Esophagus muscularis mucosa (tissue), 4 donors: ENCODE results near the gene RETREG3. TPM values are rescaled to one million over a fixed set of nuclear protein-coding genes. Genes with fewer than 3 reads are reported as not detected.
A peak's percentile ranks its signal among the peaks of the same experiment; 100 is the strongest.

ENCODE experiments used
- DNase-seq: peaks from one replicate; pipeline ENCODE4 v3.0.0-alpha.2; 2017; ENCODE audit errors: extremely low spot score
- H3K27ac ChIP-seq, 4 donors: fragments of 200-600 bp; sonication (generic); replicated peaks in 1 of 4; 1 replicate in 3 of 4; 2 replicates in 1 of 4; pipeline ENCODE4 v1.5.1; 2016 to 2019; ENCODE audit warnings: mild to moderate bottlenecking in 1 of 4
- H3K27me3 ChIP-seq, 4 donors: fragments of 200-600 bp; sonication (generic); one replicate each; pipeline versions ENCODE4 v1.5.1 to v1.6.0; 2016 to 2019
- H3K36me3 ChIP-seq, 4 donors: fragments of 200-600 bp; sonication (generic); one replicate each; pipeline ENCODE4 v1.5.1; 2016 to 2019
- H3K4me1 ChIP-seq, 4 donors: fragments of 200-600 bp; sonication (generic); one replicate each; pipeline ENCODE4 v1.5.1; 2016 to 2019
- H3K4me3 ChIP-seq, 4 donors: fragments of 200-600 bp; sonication (generic); 1 replicate in 2 of 4; 2 replicates in 2 of 4; pipeline ENCODE4 v1.5.1; 2016 to 2019; ENCODE audit warnings: mild to moderate bottlenecking in 4 of 4, moderate library complexity in 1 of 4
- H3K9me3 ChIP-seq, 4 donors: fragments of 200-600 bp; sonication (generic); 1 replicate in 3 of 4; 2 replicates in 1 of 4; pipeline ENCODE4 v1.5.1; 2016 to 2019
- EP300 ChIP-seq: sonication (generic); formaldehyde crosslinking; IDR thresholded peaks from one replicate; pipeline ENCODE4 v1.6.1; 2017; ENCODE audit warnings: antibody characterized with exemption
- POLR2A ChIP-seq: fragments of 450-650 bp; IDR thresholded peaks from one replicate; pipeline ENCODE4 v1.6.1; 2017; ENCODE audit warnings: antibody characterized with exemption, moderate library complexity, mild to moderate bottlenecking, low read depth
- POLR2AphosphoS5 ChIP-seq, 2 donors: sonication (generic); formaldehyde crosslinking; IDR thresholded peaks; one replicate each; pipeline ENCODE4 v1.6.1; 2017; ENCODE audit warnings: antibody characterized with exemption in 2 of 2
- whole genome bisulfite sequencing: methylation state at CpG from one replicate; pipeline ENCODE4 v1.1.5; 2018; 5-methylcytosine and 5-hydroxymethylcytosine counted together
- intact Hi-C: fragments of 100-400 bp; cut with DNase I; formaldehyde crosslinking; loops from one replicate; pipeline ENCODE4 v1.15.1; 2023
- total RNA-seq, 4 donors: library from RNA; depleted of rRNA; stranded (reverse); fragments of >200 nt; gene quantifications; one replicate each; pipeline versions ENCODE4 v1.1.0 to v1.2.1, GENCODE V29; 2016
- TF ChIP-seq, protein P1 (sequence below), 3 experiments: fragments of 200-600 bp in 2 of 3; fragments of 450-650 bp in 1 of 3; sonication (generic) in 2 of 3; IDR thresholded peaks; one replicate each; pipeline ENCODE4 v1.5.1; 2017 to 2019; ENCODE audit warnings: antibody characterized with exemption in 3 of 3, mild to moderate bottlenecking in 2 of 3, moderate library complexity in 1 of 3

RETREG3 gene
- total RNA-seq, 4 donors from 2014 or later: 42.7 to 93.3 (median 57.0) TPM

DNA sequence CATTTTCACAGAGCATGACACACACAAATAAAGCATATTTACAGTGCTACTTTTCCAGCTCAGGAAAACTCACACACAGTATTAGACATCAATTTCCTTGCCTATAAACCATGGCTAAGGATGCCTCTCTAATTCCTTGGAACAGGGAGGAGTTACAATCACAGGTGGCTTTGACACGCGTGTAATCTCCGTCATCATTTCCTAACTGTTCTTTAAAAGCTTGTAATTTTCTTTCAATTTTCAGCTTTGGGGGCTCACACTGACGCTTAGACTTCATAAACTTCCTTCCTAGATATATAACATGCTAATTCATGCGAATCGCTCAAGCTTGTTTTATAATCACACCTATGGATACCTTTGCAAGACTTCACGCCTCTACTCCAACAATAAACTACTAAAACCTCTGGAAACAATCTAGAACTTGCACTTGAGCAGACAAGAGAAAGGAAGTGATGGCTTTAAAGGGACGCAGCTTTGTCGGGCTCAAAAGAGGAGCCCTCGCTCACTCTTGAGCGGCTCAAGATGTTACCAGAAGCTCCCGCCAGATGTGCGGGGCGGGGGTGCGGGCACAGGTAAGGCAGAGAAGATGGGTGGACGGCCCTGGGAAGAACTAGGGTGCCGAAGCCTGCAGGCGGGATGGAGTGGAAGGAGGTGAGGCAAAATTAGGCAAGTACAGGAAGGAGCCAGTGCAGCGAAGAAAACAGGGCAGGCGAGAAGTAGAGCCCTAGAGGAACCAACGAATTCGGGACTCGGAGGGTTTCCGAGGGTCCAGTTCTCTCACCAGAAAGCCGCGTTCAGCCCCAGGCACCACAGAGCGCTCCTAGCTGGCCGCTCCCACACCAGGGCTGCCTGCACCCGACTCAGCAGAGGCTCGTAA lies 631 bp downstream of the RETREG3 start:
- intact Hi-C loops: loop anchor here (2.0 kb wide), 1 partner anchor 70 kb away; no protein-coding TSS in a partner anchor
- Histone ChIP-seq H3K4me1 (peaks cover 31 to 59% (median 54%) of the 10 kb centered on the region in 4 donors), H3K27ac (peak overlapping the region; percentile 89 to 95 (median 94)), H3K36me3 (peaks cover 17 to 20% (median 20%) of the 10 kb centered on the region in 4 donors), H3K4me3 (peak overlapping the region; percentile 72 to 97 (median 86)), H3K27me3 (no peaks in the 10 kb centered on the region), H3K9me3 (no peaks in the 10 kb centered on the region)
- TF ChIP-seq, protein P1, sequence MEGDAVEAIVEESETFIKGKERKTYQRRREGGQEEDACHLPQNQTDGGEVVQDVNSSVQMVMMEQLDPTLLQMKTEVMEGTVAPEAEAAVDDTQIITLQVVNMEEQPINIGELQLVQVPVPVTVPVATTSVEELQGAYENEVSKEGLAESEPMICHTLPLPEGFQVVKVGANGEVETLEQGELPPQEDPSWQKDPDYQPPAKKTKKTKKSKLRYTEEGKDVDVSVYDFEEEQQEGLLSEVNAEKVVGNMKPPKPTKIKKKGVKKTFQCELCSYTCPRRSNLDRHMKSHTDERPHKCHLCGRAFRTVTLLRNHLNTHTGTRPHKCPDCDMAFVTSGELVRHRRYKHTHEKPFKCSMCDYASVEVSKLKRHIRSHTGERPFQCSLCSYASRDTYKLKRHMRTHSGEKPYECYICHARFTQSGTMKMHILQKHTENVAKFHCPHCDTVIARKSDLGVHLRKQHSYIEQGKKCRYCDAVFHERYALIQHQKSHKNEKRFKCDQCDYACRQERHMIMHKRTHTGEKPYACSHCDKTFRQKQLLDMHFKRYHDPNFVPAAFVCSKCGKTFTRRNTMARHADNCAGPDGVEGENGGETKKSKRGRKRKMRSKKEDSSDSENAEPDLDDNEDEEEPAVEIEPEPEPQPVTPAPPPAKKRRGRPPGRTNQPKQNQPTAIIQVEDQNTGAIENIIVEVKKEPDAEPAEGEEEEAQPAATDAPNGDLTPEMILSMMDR (IDR thresholded peaks at IDR 0.05): no peak
- no peak for TF ChIP-seq EP300
- TF ChIP-seq POLR2AphosphoS5 (IDR thresholded peaks at IDR 0.05): no peak
- no peak for TF ChIP-seq POLR2A
- no peak for DNase-seq
- WGBS: under 1% methylated on average over 27 of the region's 30 CpGs

DNA sequence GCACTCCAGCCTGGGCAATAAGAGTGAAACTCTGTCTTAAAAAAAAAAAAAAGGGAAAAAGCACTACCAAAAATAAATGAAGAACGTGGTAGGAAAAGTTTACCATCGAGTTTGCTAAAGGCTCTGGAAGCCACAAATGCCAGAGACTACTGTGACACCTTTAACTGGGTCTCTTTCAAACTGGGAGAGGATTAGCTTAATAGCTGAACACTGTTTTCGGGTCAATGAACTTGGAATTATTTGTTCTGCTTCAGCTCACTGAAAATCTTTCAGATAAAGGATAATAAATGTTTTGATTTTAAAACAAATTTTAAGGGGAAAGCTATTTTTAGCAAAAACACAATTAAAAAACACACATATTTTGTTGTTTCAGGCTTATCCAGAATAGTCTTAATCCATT lies 1.4 kb downstream of the RETREG3 start:
- H3K9me3 ChIP-seq: no peaks in the 10 kb centered on the region
- intact Hi-C loops: loop anchor here (2.0 kb wide), 1 partner anchor 71 kb away; no protein-coding TSS in a partner anchor
- peaks cover 11 to 17% (median 14%) of the 10 kb centered on the region in 4 donors for H3K36me3 ChIP-seq
- WGBS: 25% methylated on average over 3 of the region's 3 CpGs
- H3K27me3 ChIP-seq: no peaks in the 10 kb centered on the region
- no peak for DNase-seq
- peak overlapping the region; percentile 72 to 97 (median 86) for H3K4me3 ChIP-seq
- no peak for TF ChIP-seq POLR2A
- TF ChIP-seq, protein P1 (IDR thresholded peaks at IDR 0.05): no peak
- TF ChIP-seq POLR2AphosphoS5 (IDR thresholded peaks at IDR 0.05): no peak
- no peak for TF ChIP-seq EP300
- H3K27ac ChIP-seq: peak overlapping the region in 2 of 4 donors; percentile 89 to 93
- H3K4me1 ChIP-seq: peaks cover 31 to 59% (median 56%) of the 10 kb centered on the region in 4 donors

DNA sequence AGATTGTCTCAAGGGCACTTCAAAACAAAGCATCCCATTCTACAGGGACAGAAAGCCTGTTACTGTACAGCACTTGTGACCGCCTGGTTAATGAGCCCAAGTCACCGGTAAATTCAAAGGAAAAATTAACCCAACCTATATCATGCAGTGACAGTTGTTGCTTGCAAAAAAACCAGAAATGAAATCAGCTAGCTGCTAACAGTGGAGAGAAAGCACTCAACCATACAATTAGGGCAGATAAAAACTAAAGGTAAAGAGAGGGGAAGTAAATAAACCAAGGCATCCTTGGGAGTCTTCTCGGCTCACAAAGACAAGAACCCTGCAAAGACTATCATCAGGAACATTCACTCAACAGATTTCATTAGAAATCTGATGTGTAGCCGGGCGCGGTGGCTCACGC lies 5.9 kb downstream of the RETREG3 start:
- H3K4me1 ChIP-seq: peaks cover 37 to 66% (median 51%) of the 10 kb centered on the region in 4 donors
- H3K27ac ChIP-seq: no peak overlapping the region
- H3K4me3 ChIP-seq: no peak overlapping the region
- no peak for DNase-seq
- WGBS: 88% methylated on average over 7 of the region's 7 CpGs
- no peaks in the 10 kb centered on the region for H3K9me3 ChIP-seq
- peaks cover 0 to 14% (median 4%) of the 10 kb centered on the region in 4 donors for H3K36me3 ChIP-seq
- no peak for TF ChIP-seq POLR2A
- no peak for TF ChIP-seq POLR2AphosphoS5 (IDR thresholded peaks at IDR 0.05)
- TF ChIP-seq, protein P1 (IDR thresholded peaks at IDR 0.05): no peak
- no peak for TF ChIP-seq EP300
- intact Hi-C loops: no loop called here
- H3K27me3 ChIP-seq: no peaks in the 10 kb centered on the region

DNA sequence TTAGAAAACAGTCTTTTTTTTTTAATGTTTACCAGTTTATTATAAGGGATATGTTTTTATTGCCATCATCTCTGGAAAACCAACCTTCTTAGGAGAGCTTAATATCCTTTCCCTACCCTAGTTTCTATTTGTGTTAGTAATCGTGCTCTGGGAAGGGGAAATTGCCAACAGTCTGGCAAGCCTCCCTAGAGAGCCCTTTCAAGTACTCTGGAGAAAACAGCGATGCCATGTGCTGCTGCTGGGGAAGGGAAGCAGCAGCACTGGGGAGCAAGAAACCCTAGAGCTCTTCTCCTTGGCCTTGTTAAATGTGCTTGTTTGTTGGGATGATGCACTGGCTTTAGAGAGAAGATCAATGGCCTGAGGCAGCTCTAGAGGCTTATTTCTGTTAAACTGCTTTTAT lies 10.3 kb downstream of the RETREG3 start:
- TF ChIP-seq POLR2A (no peak), EP300 (no peak), POLR2AphosphoS5 (IDR thresholded peaks at IDR 0.05) (no peak)
- TF ChIP-seq, protein P1 (IDR thresholded peaks at IDR 0.05): no peak
- Histone ChIP-seq H3K27ac (no peak overlapping the region), H3K36me3 (peaks cover 0 to 23% (median 13%) of the 10 kb centered on the region in 4 donors), H3K4me1 (peaks cover 13 to 22% (median 16%) of the 10 kb centered on the region in 4 donors), H3K4me3 (no peak overlapping the region), H3K27me3 (no peaks in the 10 kb centered on the region), H3K9me3 (no peaks in the 10 kb centered on the region)
- DNase-seq: no peak
- 20% methylated on average over 2 of the region's 2 CpGs for WGBS
- intact Hi-C loops: no loop called here
